GM06990 (cell line): ENCODE data around the gene TMEM202.

Experiments used
- DNase-seq: peaks from one replicate; pipeline ENCODE4 v3.0.0-alpha.2; 2011; ENCODE audit not compliant: insufficient read length; ENCODE audit errors: extremely low read depth
- H3K27me3 ChIP-seq: replicated peaks from 2 replicates; pipeline ENCODE4 v1.6.0; 2011; ENCODE audit warnings: low read length; ENCODE audit not compliant: control insufficient read depth, insufficient read depth
- H3K36me3 ChIP-seq: 2 replicates; pipeline ENCODE4 v1.5.1; 2011; ENCODE audit warnings: low read length; ENCODE audit not compliant: control insufficient read depth, insufficient read depth
- H3K4me3 ChIP-seq: replicated peaks from 2 replicates; pipeline ENCODE4 v1.5.1; 2011; ENCODE audit warnings: low read depth, mild to moderate bottlenecking, control low read depth, low read length
- CTCF ChIP-seq: IDR thresholded peaks from 2 replicates; pipeline ENCODE4 v1.5.1; 2011; ENCODE audit warnings: low read length, control low read depth, mild to moderate bottlenecking, inconsistent platforms; ENCODE audit not compliant: insufficient read depth, poor library complexity, severe bottlenecking

TMEM202 gene

GRCh38 chr15:72397796-72398588, at the start of gene TMEM202:
TSS of gene TMEM202 (plus strand) at chr15:72398305. CDS start at chr15:72398327, 22 bp downstream.
- DNase-seq: no peak
- no peak for TF ChIP-seq CTCF
- Histone ChIP-seq H3K4me3 (no peak within 1 kb of the TSS), H3K27me3 (no peaks in the 10 kb centered on the region), H3K36me3 (no peaks in the 10 kb centered on the region)

GRCh38 chr15:72353266-72353665, 44.8 kb upstream of the TMEM202 start:
- H3K36me3 ChIP-seq: peaks cover 33% of the 10 kb centered on the region
- no peak for TF ChIP-seq CTCF
- DNase-seq: no peak
- H3K4me3 ChIP-seq: no peak overlapping the region
- no peaks in the 10 kb centered on the region for H3K27me3 ChIP-seq

- Histone ChIP-seq H3K27me3 (no peaks in the 10 kb centered on the region), H3K4me3 (no peak overlapping the region), H3K36me3 (peaks cover 27% of the 10 kb centered on the region)
- DNase-seq: no peak
- TF ChIP-seq CTCF: no peak
These were observed 43.6 kb upstream of the TMEM202 start for GRCh38 chr15:72354496-72354895.

- Histone ChIP-seq H3K4me3 (no peak overlapping the region), H3K27me3 (no peaks in the 10 kb centered on the region), H3K36me3 (peaks cover 16% of the 10 kb centered on the region)
- DNase-seq: no peak
- TF ChIP-seq CTCF: no peak
These were observed 40.0 kb upstream of the TMEM202 start for GRCh38 chr15:72358121-72358520.

GRCh38 chr15:72358650-72359171, 39.4 kb upstream of the TMEM202 start:
- peaks cover 18% of the 10 kb centered on the region for H3K36me3 ChIP-seq
- TF ChIP-seq CTCF: no peak
- DNase-seq: no peak
- no peaks in the 10 kb centered on the region for H3K27me3 ChIP-seq
- no peak overlapping the region; the same call in 1 of the 2 replicates for H3K4me3 ChIP-seq

GRCh38 chr15:72361176-72361575, 36.9 kb upstream of the TMEM202 start:
- peaks cover 6% of the 10 kb centered on the region for H3K36me3 ChIP-seq
- no peak for DNase-seq
- no peaks in the 10 kb centered on the region for H3K27me3 ChIP-seq
- TF ChIP-seq CTCF: no peak
- no peak overlapping the region for H3K4me3 ChIP-seq
